Liver (tissue), 9 donors: Measurements from ENCODE around the gene DOCK8. TPM values are rescaled to one million over a fixed set of nuclear protein-coding genes. Genes with fewer than 3 reads are reported as not detected.

Experiments
- DNase-seq: peaks from one replicate; pipeline ENCODE4 v3.0.0-alpha.2; 2017; ENCODE audit warnings: low spot score
- H3K27ac ChIP-seq, 2 donors: one replicate each; pipeline ENCODE4 v1.7.0; 2013; ENCODE audit warnings: inconsistent platforms in 2 of 2, low read length in 2 of 2, control low read depth in 1 of 2, low read depth in 1 of 2, mild to moderate bottlenecking in 1 of 2
- H3K27me3 ChIP-seq, 4 donors: one replicate each; pipeline versions ENCODE4 v1.6.1 to v1.7.0; 2013; ENCODE audit warnings: low read length in 3 of 4, inconsistent platforms in 1 of 4, mild to moderate bottlenecking in 1 of 4, moderate library complexity in 1 of 4; ENCODE audit not compliant: control insufficient read depth in 4 of 4, insufficient read depth in 4 of 4
- H3K36me3 ChIP-seq, 4 donors: one replicate each; pipeline versions ENCODE4 v1.6.1 to v1.7.0; 2013; ENCODE audit warnings: low read length in 3 of 4, mild to moderate bottlenecking in 3 of 4, low read depth in 1 of 4, moderate library complexity in 1 of 4; ENCODE audit not compliant: control insufficient read depth in 4 of 4, insufficient read depth in 3 of 4
- H3K4me1 ChIP-seq, 4 donors: one replicate each; pipeline versions ENCODE4 v1.6.1 to v1.7.0; 2013; ENCODE audit warnings: low read length in 3 of 4, mild to moderate bottlenecking in 3 of 4, moderate library complexity in 1 of 4; ENCODE audit not compliant: control insufficient read depth in 4 of 4, insufficient read depth in 4 of 4
- H3K4me3 ChIP-seq, 3 donors: one replicate each; pipeline versions ENCODE4 v1.6.1 to v1.7.0; 2013; ENCODE audit warnings: low read length in 3 of 3, control low read depth in 1 of 3, low read depth in 1 of 3, mild to moderate bottlenecking in 1 of 3
- H3K9ac ChIP-seq, 2 donors: one replicate each; pipeline ENCODE4 v1.7.0; 2013; ENCODE audit warnings: low read length in 2 of 2, mild to moderate bottlenecking in 2 of 2, moderate library complexity in 2 of 2, control low read depth in 1 of 2, low read depth in 1 of 2
- H3K9me3 ChIP-seq, 4 donors: one replicate each; pipeline versions ENCODE4 v1.6.1 to v1.7.0; 2013; ENCODE audit warnings: low read length in 3 of 4; ENCODE audit not compliant: control insufficient read depth in 4 of 4
- ATF3 ChIP-seq: IDR thresholded peaks from 2 replicates; pipeline ENCODE4 v1.6.1; 2016; ENCODE audit warnings: antibody characterized with exemption
- CTCF ChIP-seq: fragments of 150-350 bp; IDR thresholded peaks from 2 replicates; pipeline ENCODE4 v1.5.1; 2017; ENCODE audit warnings: improper control_type of control experiment, low read depth, low read length; ENCODE audit not compliant: missing input control
- EGR1 ChIP-seq, 2 donors: IDR thresholded peaks; 2 replicates each; pipeline ENCODE4 v1.6.1; 2016 to 2018; ENCODE audit warnings: antibody characterized with exemption in 2 of 2, low read depth in 2 of 2
- FOXA1 ChIP-seq: IDR thresholded peaks from 2 replicates; pipeline ENCODE4 v1.6.1; 2016; ENCODE audit warnings: antibody characterized with exemption
- FOXA2 ChIP-seq: IDR thresholded peaks from 2 replicates; pipeline ENCODE4 v1.6.1; 2016; ENCODE audit warnings: antibody characterized with exemption
- GABPA ChIP-seq, 2 donors: IDR thresholded peaks in 1 of 2; conservative IDR thresholded peaks in 1 of 2; 2 replicates each; pipeline ENCODE4 v1.6.1; 2016; ENCODE audit warnings: antibody characterized with exemption in 2 of 2, mild to moderate bottlenecking in 1 of 2, moderate library complexity in 1 of 2
- HNF4A ChIP-seq, 2 donors: conservative IDR thresholded peaks; 2 replicates each; pipeline ENCODE4 v1.6.1; 2016; ENCODE audit warnings: antibody characterized with exemption in 2 of 2, mild to moderate bottlenecking in 2 of 2
- HNF4G ChIP-seq: IDR thresholded peaks from 2 replicates; pipeline ENCODE4 v1.6.1; 2016; ENCODE audit warnings: antibody characterized with exemption
- JUND ChIP-seq, 2 donors: IDR thresholded peaks; 2 replicates each; pipeline ENCODE4 v1.6.1; 2016; ENCODE audit warnings: antibody characterized with exemption in 2 of 2
- MAX ChIP-seq: IDR thresholded peaks from 2 replicates; pipeline ENCODE4 v1.6.1; 2016; ENCODE audit warnings: antibody characterized with exemption
- NR2F2 ChIP-seq: IDR thresholded peaks from 2 replicates; pipeline ENCODE4 v1.6.1; 2016; ENCODE audit warnings: antibody characterized with exemption
- RAD21 ChIP-seq, 2 donors: IDR thresholded peaks; 2 replicates each; pipeline ENCODE4 v1.6.1; 2016; ENCODE audit warnings: antibody characterized with exemption in 2 of 2, mild to moderate bottlenecking in 2 of 2
- REST ChIP-seq: IDR thresholded peaks from 2 replicates; pipeline ENCODE4 v1.6.1; 2016; ENCODE audit warnings: antibody characterized with exemption, mild to moderate bottlenecking
- RXRA ChIP-seq, 2 donors: IDR thresholded peaks; 2 replicates each; pipeline ENCODE4 v1.6.1; 2017 to 2018; ENCODE audit warnings: antibody characterized with exemption in 2 of 2, mild to moderate bottlenecking in 1 of 2
- SP1 ChIP-seq: IDR thresholded peaks from 2 replicates; pipeline ENCODE4 v1.6.1; 2018; ENCODE audit warnings: antibody characterized with exemption, mild to moderate bottlenecking
- TAF1 ChIP-seq: conservative IDR thresholded peaks from 2 replicates; pipeline ENCODE4 v1.6.1; 2016; ENCODE audit warnings: antibody characterized with exemption, mild to moderate bottlenecking
- YY1 ChIP-seq: IDR thresholded peaks from 2 replicates; pipeline ENCODE4 v1.6.1; 2016; ENCODE audit warnings: antibody characterized with exemption, mild to moderate bottlenecking
- ZBTB33 ChIP-seq: IDR thresholded peaks from 2 replicates; pipeline ENCODE4 v1.6.1; 2016; ENCODE audit warnings: antibody characterized with exemption
- WGBS: extraction: QIAGEN DNeasy Blood & Tissue Kit; methylation state at CpG from one replicate; pipeline ENCODE4 v1.1.7; 2013; 5-methylcytosine and 5-hydroxymethylcytosine counted together
- polyA plus RNA-seq, 2 donors: library from polyadenylated mRNA; stranded (reverse) in 1 of 2; unstranded in 1 of 2; fragments of 200-250 nt in 1 of 2; fragments of >200 nt in 1 of 2; fragmentation: Nextera tagmentation in 1 of 2; extraction: Ambion mirVana in 1 of 2; gene quantifications; one replicate each; pipeline versions ENCODE4 v1.2.1 to v1.2.3, GENCODE V29; 2013 to 2015
- total RNA-seq, 2 donors: library from RNA; depleted of rRNA; stranded (reverse); fragments of >200 nt; gene quantifications; one replicate each; pipeline ENCODE4 v1.2.3, GENCODE V29; 2014
- donor health status: healthy.
- donor health status: healthy.
- donor health status: healthy.
- donor health status: healthy.
- donor health status: healthy.

DOCK8 gene
- total and polyA plus RNA-seq, 4 donors, result 3.8 to 22.6 (median 7.4) TPM

- TF ChIP-seq CTCF (no peak), FOXA2 (no peak), YY1 (no peak), GABPA (IDR thresholded peaks at IDR 0.05 in 1 of 2, conservative IDR thresholded peaks at IDR 0.05 in 1 of 2) (no peak), HNF4A (conservative IDR thresholded peaks at IDR 0.05) (no peak), RAD21 (IDR thresholded peaks at IDR 0.05) (no peak), SP1 (no peak), TAF1 (no peak), RXRA (IDR thresholded peaks at IDR 0.05) (no peak), HNF4G (no peak), REST (no peak), ATF3 (no peak), FOXA1 (no peak), JUND (IDR thresholded peaks at IDR 0.05) (no peak), NR2F2 (no peak), MAX (no peak), ZBTB33 (no peak), EGR1 (IDR thresholded peaks at IDR 0.05; ENCODE audit: low read depth in 2 of 2) (no peak)
- Histone ChIP-seq H3K27ac (no peak overlapping the region), H3K27me3 (no peaks in the 10 kb centered on the region), H3K4me1 (no peaks in the 10 kb centered on the region), H3K9me3 (no peaks in the 10 kb centered on the region), H3K9ac (no peak overlapping the region), H3K36me3 (peaks cover 0 to 6% (median under 1%) of the 10 kb centered on the region in 4 donors), H3K4me3 (no peak overlapping the region)
- WGBS, result 77% methylated on average over 3 of the region's 3 CpGs
- DNase-seq, result no peak
Measured at GRCh38 chr9:328453-328852, 113.8 kb downstream of the DOCK8 start.
